Type B pancreatic cell (in vitro differentiated cells): Measurements from ENCODE around the gene NLRP1. TPM values are rescaled to one million over a fixed set of nuclear protein-coding genes. Genes with fewer than 3 reads are reported as not detected.

Experiments
- DNase-seq: peaks from one replicate; pipeline ENCODE4 v3.0.0; 2021; ENCODE audit warnings: mixed read lengths; ENCODE audit not compliant: unreplicated experiment; ENCODE audit errors: extremely low spot score
- H3K27ac Mint-ChIP-seq: 2 replicates; pipeline ENCODE4 v1.8.0; 2021; ENCODE audit warnings: mild to moderate bottlenecking, mixed read lengths
- H3K27me3 Mint-ChIP-seq: 2 replicates; pipeline ENCODE4 v1.8.0; 2021; ENCODE audit warnings: mixed read lengths
- H3K36me3 Mint-ChIP-seq: 2 replicates; pipeline ENCODE4 v1.8.0; 2021; ENCODE audit warnings: mixed read lengths
- H3K4me1 Mint-ChIP-seq: one replicate; pipeline ENCODE4 v1.8.0; 2021; ENCODE audit warnings: mixed read lengths; ENCODE audit not compliant: unreplicated experiment
- H3K4me3 Mint-ChIP-seq: 2 replicates; pipeline ENCODE4 v1.8.0; 2021; ENCODE audit warnings: mild to moderate bottlenecking, mixed read lengths
- H3K9me3 Mint-ChIP-seq: 2 replicates; pipeline ENCODE4 v1.8.0; 2021; ENCODE audit warnings: mixed read lengths
- total RNA-seq: library from RNA; stranded (reverse); gene quantifications from 2 replicates; pipeline ENCODE4 v1.2.1, GENCODE V29; 2021; ENCODE audit warnings: low replicate concordance
- TF ChIP-seq, protein P1 (sequence below): fragments of 200-600 bp; sonication (generic); conservative IDR thresholded peaks from 2 replicates; pipeline ENCODE4 v1.5.0; 2021; ENCODE audit warnings: antibody characterized with exemption, mild to moderate bottlenecking

The NLRP1 gene
- total RNA-seq, 1 donor from 2014 or later = 111 TPM

DNA sequence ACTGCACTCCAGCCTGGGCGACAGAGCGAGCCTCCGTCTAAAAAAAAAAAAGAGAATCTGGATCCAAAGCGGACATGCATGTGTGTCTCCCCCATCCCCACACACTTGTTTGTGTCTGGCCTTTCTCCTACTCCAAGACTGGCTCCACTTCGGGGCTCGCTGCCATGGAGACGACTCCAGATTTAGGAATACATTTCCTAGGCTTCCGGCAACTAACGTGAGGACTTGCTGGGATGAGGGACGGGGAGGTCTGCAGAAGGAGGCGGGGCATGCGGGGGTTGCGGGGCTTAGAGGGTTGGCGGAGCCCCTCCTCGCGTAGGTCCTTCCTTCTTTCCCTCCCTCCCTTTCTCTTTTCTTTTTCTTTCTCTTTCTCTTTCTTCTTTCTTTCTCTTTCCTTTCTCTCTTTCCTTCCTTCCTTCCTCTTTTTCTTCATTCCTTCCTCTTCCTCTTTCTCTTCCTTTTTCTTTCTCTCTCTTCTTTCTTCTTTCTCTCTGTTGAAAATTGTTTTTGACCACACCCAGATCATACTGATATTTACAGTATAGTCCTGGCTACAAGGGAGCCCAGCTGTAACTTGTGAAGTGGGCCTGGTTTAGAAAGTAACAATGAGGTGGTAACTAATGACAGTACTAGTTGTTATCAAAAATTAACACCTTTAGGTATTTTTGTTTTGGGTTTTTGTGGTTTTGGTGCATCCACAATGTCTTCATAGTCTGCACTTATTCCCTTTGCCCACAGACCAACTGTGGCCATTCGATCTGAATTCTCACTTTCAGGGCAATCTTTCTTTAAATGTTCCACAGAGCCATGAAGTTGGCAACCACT, 72.7 kb downstream of the NLRP1 start:
- Mint-ChIP-seq H3K36me3 (no peaks in the 10 kb centered on the region), H3K27me3 (peaks cover 17% of the 10 kb centered on the region), H3K9me3 (peaks cover 5% of the 10 kb centered on the region), H3K4me1 (no peaks in the 10 kb centered on the region), H3K4me3 (no peak overlapping the region), H3K27ac (no peak overlapping the region)
- DNase-seq = no peak
- TF ChIP-seq, protein P1, sequence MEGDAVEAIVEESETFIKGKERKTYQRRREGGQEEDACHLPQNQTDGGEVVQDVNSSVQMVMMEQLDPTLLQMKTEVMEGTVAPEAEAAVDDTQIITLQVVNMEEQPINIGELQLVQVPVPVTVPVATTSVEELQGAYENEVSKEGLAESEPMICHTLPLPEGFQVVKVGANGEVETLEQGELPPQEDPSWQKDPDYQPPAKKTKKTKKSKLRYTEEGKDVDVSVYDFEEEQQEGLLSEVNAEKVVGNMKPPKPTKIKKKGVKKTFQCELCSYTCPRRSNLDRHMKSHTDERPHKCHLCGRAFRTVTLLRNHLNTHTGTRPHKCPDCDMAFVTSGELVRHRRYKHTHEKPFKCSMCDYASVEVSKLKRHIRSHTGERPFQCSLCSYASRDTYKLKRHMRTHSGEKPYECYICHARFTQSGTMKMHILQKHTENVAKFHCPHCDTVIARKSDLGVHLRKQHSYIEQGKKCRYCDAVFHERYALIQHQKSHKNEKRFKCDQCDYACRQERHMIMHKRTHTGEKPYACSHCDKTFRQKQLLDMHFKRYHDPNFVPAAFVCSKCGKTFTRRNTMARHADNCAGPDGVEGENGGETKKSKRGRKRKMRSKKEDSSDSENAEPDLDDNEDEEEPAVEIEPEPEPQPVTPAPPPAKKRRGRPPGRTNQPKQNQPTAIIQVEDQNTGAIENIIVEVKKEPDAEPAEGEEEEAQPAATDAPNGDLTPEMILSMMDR = no peak

DNA sequence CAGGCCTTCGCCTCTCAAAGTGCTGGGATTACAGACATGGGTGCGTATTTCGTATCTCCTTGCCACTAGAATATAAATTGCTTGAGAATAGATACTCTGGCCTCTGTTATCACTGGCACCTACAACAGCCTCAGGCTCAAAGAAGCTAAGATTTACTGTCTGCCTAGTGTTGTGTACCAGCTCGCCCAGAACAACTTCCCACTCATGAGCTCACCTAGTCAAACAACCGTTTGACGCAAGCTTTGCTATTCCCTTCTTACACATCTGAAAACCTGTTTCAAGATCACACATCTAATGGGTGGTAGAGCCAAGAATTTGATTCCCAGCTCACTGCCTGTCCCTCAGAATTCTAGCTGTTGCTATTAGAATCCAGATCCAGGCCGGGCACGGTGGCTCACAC, 73.5 kb downstream of the NLRP1 start:
- DNase-seq = no peak
- Mint-ChIP-seq H3K9me3 (no peaks in the 10 kb centered on the region), H3K4me3 (no peak overlapping the region), H3K27me3 (peaks cover 10% of the 10 kb centered on the region), H3K4me1 (no peaks in the 10 kb centered on the region), H3K27ac (no peak overlapping the region), H3K36me3 (no peaks in the 10 kb centered on the region)
- TF ChIP-seq, protein P1 = no peak

DNA sequence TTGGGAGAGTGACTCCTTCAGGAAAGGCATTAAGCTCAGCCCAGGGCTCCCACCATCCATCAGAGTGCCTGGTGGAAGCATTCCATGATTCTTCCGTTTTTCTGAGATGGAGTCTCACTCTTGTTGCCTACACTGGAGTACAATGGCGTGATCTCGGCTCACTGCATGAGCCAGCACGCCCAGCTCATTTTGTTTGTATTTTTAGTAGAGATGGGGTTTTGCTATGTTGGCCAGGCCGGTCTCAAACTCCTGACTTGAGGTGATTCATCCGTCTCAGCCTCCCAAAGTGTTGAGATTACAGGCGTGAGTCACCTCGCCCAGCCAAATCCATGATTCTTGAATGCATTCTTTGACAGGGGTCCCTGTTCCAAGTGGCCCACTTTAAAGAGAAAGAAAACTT, 74.8 kb downstream of the NLRP1 start:
- Mint-ChIP-seq H3K4me1 (no peaks in the 10 kb centered on the region), H3K4me3 (no peak overlapping the region), H3K27me3 (peaks cover 8% of the 10 kb centered on the region), H3K9me3 (no peaks in the 10 kb centered on the region), H3K27ac (no peak overlapping the region), H3K36me3 (no peaks in the 10 kb centered on the region)
- no peak for DNase-seq
- TF ChIP-seq, protein P1 = no peak

DNA sequence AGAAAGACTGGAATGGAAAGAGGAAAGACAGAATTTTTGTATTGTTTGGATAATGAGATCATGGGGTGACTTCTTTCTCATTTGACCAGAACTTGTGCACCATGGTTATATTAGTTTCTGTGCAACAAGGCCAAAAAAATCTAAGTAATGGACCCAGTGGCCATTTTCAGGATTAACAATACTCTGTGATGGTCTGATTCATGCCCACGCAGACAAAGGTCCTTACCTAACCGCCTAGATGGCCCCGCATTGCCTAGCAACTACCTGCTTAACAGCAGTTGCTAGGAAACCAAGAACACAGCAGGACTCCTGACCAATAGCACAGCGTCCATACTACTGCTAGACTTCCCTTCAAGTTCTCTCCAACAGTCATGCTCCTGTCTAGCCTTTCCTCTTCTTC, 75.5 kb downstream of the NLRP1 start:
- Mint-ChIP-seq H3K4me3 (no peak overlapping the region), H3K36me3 (no peaks in the 10 kb centered on the region)

DNA sequence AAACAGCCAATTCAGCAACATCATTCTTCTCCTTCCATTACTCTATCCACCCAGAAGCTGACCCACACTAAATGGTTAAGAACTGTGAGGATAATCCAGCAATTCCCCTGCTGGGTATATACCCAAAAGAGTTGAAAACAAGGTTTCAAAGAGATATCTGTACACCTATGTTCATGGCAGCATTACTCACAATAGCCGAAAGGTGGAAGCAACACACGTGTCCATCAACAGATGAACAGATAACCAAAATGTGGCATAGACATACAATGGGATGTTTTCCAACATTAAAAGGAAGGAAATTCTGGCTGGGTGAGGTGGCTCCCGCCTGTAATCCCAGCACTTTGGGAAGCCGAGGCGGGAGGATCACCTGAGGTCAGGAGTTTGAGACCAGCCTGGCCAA, 78.0 kb downstream of the NLRP1 start:
- Mint-ChIP-seq H3K36me3 (no peaks in the 10 kb centered on the region), H3K4me1 (peaks cover 4% of the 10 kb centered on the region), H3K27ac (no peak overlapping the region), H3K27me3 (peaks cover 11% of the 10 kb centered on the region), H3K4me3 (no peak overlapping the region), H3K9me3 (no peaks in the 10 kb centered on the region)
- TF ChIP-seq, protein P1 = no peak
- DNase-seq = no peak

More for the DNA sequence above, 75.5 kb downstream of the NLRP1 start:
- no peak overlapping the region for H3K27ac Mint-ChIP-seq
- DNase-seq = no peak
- TF ChIP-seq, protein P1 = no peak
- H3K9me3 Mint-ChIP-seq = no peaks in the 10 kb centered on the region
- H3K27me3 Mint-ChIP-seq = peaks cover 8% of the 10 kb centered on the region
- H3K4me1 Mint-ChIP-seq = no peaks in the 10 kb centered on the region
